IMR-90 (cell line): ENCODE results near the gene EYS. TPM values are rescaled to one million over a fixed set of nuclear protein-coding genes. Genes with fewer than 3 reads are reported as not detected.
A peak's percentile ranks its signal among the peaks of the same experiment; 100 is the strongest.

Experiments
- ATAC-seq: fragments of 200-7000 bp; cut with Tn5 transposase; 2 replicates; pipeline ENCODE4 v1.9.1; 2020; ENCODE audit warnings: low read depth, mild to moderate bottlenecking, moderate library complexity
- BruUV-seq: library from RNA; stranded (reverse); fragments of 400-500 nt; replicated peaks from 2 replicates; lab custom pipeline; 2021; lab: Mats Ljungman, UMichigan
- CTCF ChIA-PET: fragments of 300-600 bp; formaldehyde crosslinking; extraction: SDS; loops from one replicate; lab custom pipeline; 2021; ENCODE audit warnings: antibody characterized with exemption; lab: Yijun Ruan, JAX
- POLR2A ChIA-PET: fragments of 300-600 bp; sonication (Branson Sonifier 250); formaldehyde crosslinking; loops from one replicate; lab custom pipeline; 2022; ENCODE audit warnings: antibody characterized with exemption; ENCODE audit not compliant: unreplicated experiment; lab: Charles Lee
- DNase-seq: peaks from one replicate; pipeline ENCODE4 v3.0.0; 2013
- H2AFZ ChIP-seq: replicated peaks from 2 replicates; pipeline ENCODE3; 2013; ENCODE audit warnings: low read length, mild to moderate bottlenecking; ENCODE audit not compliant: poor library complexity
- H2AK5ac ChIP-seq: 2 replicates; pipeline ENCODE4 v1.6.1; 2013; ENCODE audit warnings: low read depth, low read length, inconsistent platforms
- H2AK9ac ChIP-seq: replicated peaks from 2 replicates; pipeline ENCODE3; 2013; ENCODE audit warnings: mild to moderate bottlenecking, low read depth, low read length, moderate library complexity; ENCODE audit not compliant: poor library complexity
- H2BK120ac ChIP-seq: 2 replicates; pipeline ENCODE4 v1.6.1; 2013; ENCODE audit warnings: low read depth, low read length, inconsistent platforms
- H2BK15ac ChIP-seq: 3 replicates; pipeline ENCODE4 v1.6.1; 2013; ENCODE audit warnings: low read depth, low read length, inconsistent platforms
- H2BK20ac ChIP-seq: 2 replicates; pipeline ENCODE4 v1.6.1; 2013; ENCODE audit warnings: low read depth, mild to moderate bottlenecking, inconsistent platforms, low read length, moderate library complexity
- H2BK5ac ChIP-seq: 2 replicates; pipeline ENCODE4 v1.6.1; 2013; ENCODE audit warnings: mild to moderate bottlenecking, low read depth, low read length, inconsistent platforms; ENCODE audit not compliant: poor library complexity, severe bottlenecking
- H3K14ac ChIP-seq: replicated peaks from 2 replicates; pipeline ENCODE4 v1.6.1; 2013; ENCODE audit warnings: low read depth, low read length, inconsistent platforms
- H3K18ac ChIP-seq: 2 replicates; pipeline ENCODE4 v1.6.1; 2013; ENCODE audit warnings: low read depth, low read length, control low read depth
- H3K23ac ChIP-seq: 2 replicates; pipeline ENCODE4 v1.6.1; 2013; ENCODE audit warnings: low read depth, low read length, inconsistent platforms
- H3K27ac ChIP-seq: 2 replicates; pipeline ENCODE4 v1.5.1; 2013; ENCODE audit warnings: mild to moderate bottlenecking, control low read depth, low read length; ENCODE audit not compliant: insufficient read depth
- H3K27me3 ChIP-seq: 2 replicates; pipeline ENCODE4 v1.6.1; 2013; ENCODE audit warnings: low read length; ENCODE audit not compliant: control insufficient read depth, insufficient read depth
- H3K36me3 ChIP-seq: 2 replicates; pipeline ENCODE4 v1.6.1; 2013; ENCODE audit warnings: low read length, mixed read lengths; ENCODE audit not compliant: control insufficient read depth, insufficient read depth
- H3K4ac ChIP-seq: 2 replicates; pipeline ENCODE4 v1.6.1; 2013; ENCODE audit warnings: low read depth, low read length, inconsistent platforms
- H3K4me1 ChIP-seq: 2 replicates; pipeline ENCODE4 v1.6.1; 2013; ENCODE audit warnings: low read length, mixed read lengths; ENCODE audit not compliant: control insufficient read depth, insufficient read depth
- H3K4me2 ChIP-seq: 2 replicates; pipeline ENCODE4 v1.6.1; 2013; ENCODE audit warnings: low read depth, mild to moderate bottlenecking, control low read depth, low read length, moderate library complexity
- H3K4me3 ChIP-seq: 2 replicates; pipeline ENCODE4 v1.5.1; 2013; ENCODE audit warnings: low read depth, mild to moderate bottlenecking, control low read depth, low read length, moderate library complexity; ENCODE audit not compliant: insufficient read depth
- H3K56ac ChIP-seq: 2 replicates; pipeline ENCODE4 v1.6.1; 2013; ENCODE audit warnings: low read length, inconsistent platforms; ENCODE audit not compliant: insufficient read depth; ENCODE audit errors: extremely low read depth
- H3K79me1 ChIP-seq, 2 experiments: 2 replicates each; pipeline ENCODE4 v1.6.1; 2013; ENCODE audit warnings: low read length in 2 of 2, inconsistent platforms in 1 of 2, low read depth in 1 of 2
- H3K9ac ChIP-seq: 2 replicates; pipeline ENCODE4 v1.6.1; 2013; ENCODE audit warnings: low read depth, low read length, control low read depth
- H3K9me1 ChIP-seq: 2 replicates; pipeline ENCODE4 v1.6.1; 2013; ENCODE audit warnings: low read length, inconsistent platforms; ENCODE audit not compliant: insufficient read depth
- H3K9me3 ChIP-seq: 2 replicates; pipeline ENCODE4 v1.6.1; 2013; ENCODE audit warnings: low read length; ENCODE audit not compliant: control insufficient read depth, insufficient read depth
- H4K20me1 ChIP-seq: 2 replicates; pipeline ENCODE4 v1.6.1; 2013; ENCODE audit warnings: low read length, inconsistent platforms; ENCODE audit not compliant: insufficient read depth
- H4K5ac ChIP-seq: 2 replicates; pipeline ENCODE4 v1.6.1; 2013; ENCODE audit warnings: mild to moderate bottlenecking, low read depth, low read length, control low read depth
- H4K8ac ChIP-seq, 2 experiments: 2 replicates each; pipeline ENCODE4 v1.6.1; 2013; ENCODE audit warnings: low read depth in 2 of 2, low read length in 2 of 2, control low read depth in 1 of 2, inconsistent platforms in 1 of 2
- H4K91ac ChIP-seq: 2 replicates; pipeline ENCODE4 v1.6.1; 2013; ENCODE audit warnings: low read depth, low read length, inconsistent platforms; ENCODE audit not compliant: insufficient read depth
- MAFK ChIP-seq: IDR thresholded peaks from 2 replicates; pipeline ENCODE4 v1.6.1; 2012; ENCODE audit warnings: low read depth, low read length, improper control_type of control experiment
- POLR2A ChIP-seq: IDR thresholded peaks from 2 replicates; pipeline ENCODE4 v1.6.1; 2012; ENCODE audit warnings: mild to moderate bottlenecking, low read depth, low read length
- WGBS, 2 experiments: methylation state at CpG; one replicate each; pipeline versions ENCODE4 v1.1.5 to v1.1.7; 2013; ENCODE audit warnings: missing lambda C conversion rate in 2 of 2; ENCODE audit not compliant: insufficient read length in 1 of 2; ENCODE audit errors: extremely low coverage in 2 of 2; 5-methylcytosine and 5-hydroxymethylcytosine counted together
- dilution Hi-C: fragments of 300-500 bp; cut with HindIII; formaldehyde crosslinking; loops from one replicate; pipeline ENCODE4 v1.14.3; 2018; ENCODE audit warnings: low sequenced_read_pairs; ENCODE audit not compliant: unreplicated experiment
- in situ Hi-C: fragments of 300-500 bp; cut with MboI; formaldehyde crosslinking; loops from 3 replicates; pipeline ENCODE4 v1.14.3; 2019; ENCODE audit warnings: low sequenced_read_pairs, inconsistent platforms, mixed read lengths
- intact Hi-C: fragments of 100-400 bp; cut with micrococcal nuclease; formaldehyde crosslinking; loops from 2 replicates; pipeline ENCODE4 v1.10.0; 2022
- polyA plus RNA-seq, 3 experiments: library from polyadenylated mRNA; depleted of rRNA; stranded (reverse); fragments of >200 nt; gene quantifications; 2 replicates each; pipeline ENCODE4 v1.2.3, GENCODE V29; 2012; ENCODE audit warnings: low replicate concordance in 1 of 3
- total RNA-seq: library from RNA; depleted of rRNA; stranded (reverse); fragments of >200 nt; gene quantifications from 2 replicates; pipeline ENCODE4 v1.2.3, GENCODE V29; 2012

EYS gene
- total and polyA plus RNA-seq, 2 of the 4 experiments (the other 2 are of a cell fraction): under 0.01 TPM; not detected in 1

GRCh38 chr6:63968650-63969049, 1738.4 kb downstream of the EYS start:
- in situ Hi-C loops (no loop called here), dilution Hi-C loops (no loop called here), intact Hi-C loops (no loop called here)
- Histone ChIP-seq H3K79me1 (no peaks in the 10 kb centered on the region), H2BK20ac (no peak overlapping the region), H3K27ac (no peak overlapping the region), H3K36me3 (no peaks in the 10 kb centered on the region), H4K5ac (no peak overlapping the region), H2BK15ac (no peak overlapping the region), H2AFZ (no peak overlapping the region), H3K4me1 (no peaks in the 10 kb centered on the region), H3K9ac (no peak overlapping the region), H3K27me3 (no peaks in the 10 kb centered on the region), H4K20me1 (no peaks in the 10 kb centered on the region), H3K9me1 (no peaks in the 10 kb centered on the region), H3K56ac (no peak overlapping the region), H2BK120ac (no peak overlapping the region), H4K91ac (no peak overlapping the region), H4K8ac (no peak overlapping the region), H3K4me2 (no peak overlapping the region), H3K4ac (no peak overlapping the region), H3K14ac (no peak overlapping the region), H2AK9ac (no peak overlapping the region), H3K18ac (no peak overlapping the region), H3K23ac (no peak overlapping the region), H3K4me3 (no peak overlapping the region), H3K9me3 (no peaks in the 10 kb centered on the region), H2AK5ac (no peak overlapping the region), H2BK5ac (no peak overlapping the region)
- ChIA-PET POLR2A (no interaction called here), CTCF (no interaction called here)
- no TSS peak for BruUV-seq
- DNase-seq (no peak), ATAC-seq (no peak)
- no peak for TF ChIP-seq POLR2A
- TF ChIP-seq MAFK: peak; percentile 42
- no CpG with 5 or more reads among the region's 2 CpGs for WGBS, 2 experiments
